CD4-positive, alpha-beta T cell treated with Interleukin-1 beta for 1 hour (primary cell): ENCODE data around the gene COX6A1.
A peak's percentile ranks its signal among the peaks of the same experiment; 100 is the strongest.
"Not testable (repeated sequence)": the region's sequence is repeated elsewhere in the genome, so short reads cannot be mapped to it uniquely, and the experiment has no call there.

ENCODE experiments used
- DNase-seq, 2 donors: peaks; one replicate each; pipeline ENCODE4 v3.0.0-alpha.2; 2020 to 2022

The COX6A1 gene

GRCh38 chr12:120428597-120429229 is 9.2 kb upstream of the COX6A1 start:
- DNase-seq, result no peak

GRCh38 chr12:120429368-120429767 is 8.5 kb upstream of the COX6A1 start:
- no peak for DNase-seq

GRCh38 chr12:120432772-120433525 is 5.0 kb upstream of the COX6A1 start:
- DNase-seq, result no peak

- DNase-seq, result no peak
Measured at GRCh38 chr12:120438495-120439198, 734 bp downstream of the COX6A1 start.

- DNase-seq, result peak; percentile 82 to 83
Measured at GRCh38 chr12:120439646-120440247, 1.8 kb downstream of the COX6A1 start.

- DNase-seq, result no peak
Measured at GRCh38 chr12:120444676-120445075, 6.8 kb downstream of the COX6A1 start.

- peak; percentile 87 to 90 for DNase-seq
Measured at GRCh38 chr12:120445911-120446843, 8.3 kb downstream of the COX6A1 start, which contains the start of the genes GATC and TRIAP1. Gene GATC (plus strand): TSS chr12:120446444. CDS start chr12:120446481, 37 bp downstream. Gene TRIAP1 (minus strand): TSS chr12:120446384. CDS start chr12:120446372, 12 bp downstream.

DNA sequence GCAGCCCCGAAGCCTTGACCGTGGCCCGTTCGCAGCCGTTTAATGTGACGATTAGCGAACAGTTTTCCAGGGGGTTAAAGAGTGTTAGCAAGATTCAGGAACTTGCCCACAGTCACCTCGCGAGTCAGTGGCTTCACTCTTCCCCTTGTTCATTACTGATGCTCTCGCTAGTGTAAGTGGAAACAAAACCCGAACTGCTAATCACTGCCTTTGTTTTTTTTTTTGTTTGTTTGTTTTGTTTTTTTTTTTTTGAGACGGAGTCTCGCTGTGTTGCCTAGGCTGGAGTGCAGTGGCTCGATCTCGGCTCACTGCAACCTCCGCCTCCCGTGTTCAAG is 8.9 kb downstream of the COX6A1 start:
- DNase-seq, result not testable (repeated sequence)

DNA sequence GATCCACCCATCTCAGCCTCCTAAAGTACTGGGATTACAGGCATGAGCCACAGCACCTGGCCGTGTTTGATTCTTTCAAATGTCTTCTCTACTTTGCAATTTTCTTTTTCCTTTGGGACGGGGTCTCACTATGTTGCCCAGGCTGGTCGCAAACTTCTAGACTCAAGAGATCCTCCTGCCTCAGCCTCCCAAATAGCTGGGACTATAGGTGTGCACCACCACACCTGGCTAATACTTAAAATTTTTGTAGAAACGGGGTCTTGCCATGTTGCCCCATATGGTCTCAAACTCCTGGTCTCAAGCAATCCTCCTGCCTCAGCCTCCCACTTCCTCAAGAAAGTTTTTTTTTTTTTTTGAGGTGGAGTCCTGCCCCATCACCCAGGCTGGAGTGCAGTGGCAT is 10.1 kb downstream of the COX6A1 start:
- no peak for DNase-seq

DNA sequence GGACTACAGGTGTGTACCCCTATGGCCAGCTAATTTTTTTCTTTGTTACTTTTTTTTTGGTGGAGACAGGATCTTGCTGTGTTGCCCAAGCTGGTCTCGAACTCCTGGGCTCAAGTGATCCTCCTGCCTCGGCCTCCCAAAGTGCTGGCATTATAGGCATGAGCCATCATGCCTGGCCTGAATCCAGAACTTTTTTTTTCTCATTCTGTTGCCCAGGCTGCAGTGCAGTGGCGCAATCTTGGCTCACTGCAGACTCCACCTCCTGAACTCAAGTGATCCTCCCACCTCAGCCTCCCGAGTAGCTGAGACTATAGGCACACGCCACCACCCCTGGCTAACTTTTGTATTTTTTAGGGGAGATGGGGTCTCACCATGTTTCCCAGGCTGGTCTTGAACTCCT is 14.6 kb downstream of the COX6A1 start:
- DNase-seq, result not testable (repeated sequence)

DNA sequence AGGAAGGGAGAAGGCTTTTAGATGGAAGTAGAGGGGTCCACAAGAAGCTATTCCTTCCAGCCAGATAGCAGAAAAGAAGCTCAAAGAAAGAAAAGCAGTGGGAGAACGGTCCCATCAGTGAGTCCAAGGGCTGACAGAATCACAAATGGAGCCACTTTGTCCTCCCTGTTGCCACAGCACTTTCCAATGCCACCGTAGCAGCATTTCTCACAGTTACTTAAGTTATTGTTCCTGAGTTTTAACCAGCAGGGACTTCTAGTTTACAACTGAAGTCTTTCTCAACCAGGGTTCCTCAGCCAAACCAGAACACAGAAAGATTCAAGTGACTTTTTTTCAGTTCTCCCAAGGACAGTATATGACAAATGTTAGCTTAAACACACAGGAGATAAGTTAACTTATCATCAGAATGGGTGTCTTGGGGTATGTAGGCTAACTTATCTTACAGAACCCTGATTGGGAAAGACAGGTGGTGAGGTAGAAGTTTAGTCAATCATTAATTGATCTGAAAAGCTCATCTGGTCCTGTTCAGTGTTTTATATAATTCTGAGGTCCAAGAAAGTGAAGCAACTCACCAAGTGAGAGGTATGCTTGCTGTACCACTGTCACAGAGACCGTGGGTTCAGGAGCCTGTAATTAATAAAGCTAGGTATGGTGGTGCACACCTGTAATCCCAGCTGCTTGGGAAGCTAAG is 15.3 kb downstream of the COX6A1 start:
- no peak for DNase-seq

DNA sequence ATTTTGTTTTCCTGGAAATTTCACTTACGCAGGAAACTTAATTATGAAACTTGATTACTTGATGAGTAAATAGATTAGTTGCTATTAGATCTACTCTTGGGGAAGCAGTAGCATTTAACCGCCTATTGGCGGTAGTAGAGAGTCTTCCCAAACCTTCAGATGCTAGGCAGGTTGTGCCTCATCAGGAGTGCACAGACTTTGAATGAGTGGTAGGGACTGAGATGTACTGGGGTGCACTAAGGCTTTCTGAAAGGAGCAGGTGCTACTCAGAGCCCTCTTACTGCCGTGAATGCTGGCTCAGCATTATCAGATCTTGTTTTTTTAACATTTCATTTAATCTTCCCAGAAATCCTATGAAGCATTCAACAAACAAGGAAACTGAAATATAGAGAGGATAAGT is 16.1 kb downstream of the COX6A1 start:
- DNase-seq, result peak; percentile 23 to 56

GRCh38 chr12:120455302-120455701 is 17.4 kb downstream of the COX6A1 start:
- no peak for DNase-seq

DNA sequence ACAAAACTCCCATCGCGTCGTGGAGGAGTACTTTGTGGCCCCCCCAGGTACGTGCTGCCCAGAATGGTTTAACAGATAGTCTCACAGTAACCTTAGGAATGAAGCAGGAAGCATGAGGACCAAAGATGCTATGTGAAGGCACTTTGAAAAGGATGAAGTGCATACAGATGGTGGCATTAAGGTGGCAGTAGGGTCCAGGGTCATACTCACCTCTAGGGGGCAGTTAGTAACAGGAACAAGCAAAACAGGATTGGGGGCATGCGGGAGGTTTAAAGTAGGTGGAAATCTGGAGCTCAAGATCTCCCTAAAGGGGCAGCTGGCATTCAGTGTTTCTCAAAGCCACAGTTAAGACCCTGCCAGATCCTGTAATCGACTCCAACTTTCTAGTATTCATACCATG is 19.2 kb downstream of the COX6A1 start:
- peak in 1 of 2 donors; percentile 20 for DNase-seq

GRCh38 chr12:120460157-120460556 is 22.2 kb downstream of the COX6A1 start:
- DNase-seq, result no peak

GRCh38 chr12:120462099-120462640 is 24.3 kb downstream of the COX6A1 start:
- DNase-seq, result no peak

DNA sequence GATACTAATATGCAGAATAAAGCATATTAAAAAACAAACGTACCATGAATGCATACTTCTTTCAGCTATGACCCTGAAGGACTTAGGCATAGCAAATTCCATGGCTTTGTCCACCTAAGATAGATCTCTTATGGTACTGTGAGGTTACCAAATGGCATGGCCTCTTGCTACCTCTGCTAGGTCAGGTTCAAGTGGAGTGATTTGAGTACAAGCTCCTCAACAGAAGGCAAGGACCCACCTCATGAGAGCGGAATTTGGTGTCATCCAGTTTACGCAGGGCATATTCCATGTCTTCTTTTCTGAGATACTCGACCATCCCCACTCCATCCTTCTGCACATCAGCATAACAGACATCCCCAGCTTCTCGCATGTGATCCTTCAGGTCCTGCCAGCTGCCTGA is 25.8 kb downstream of the COX6A1 start:
- no peak for DNase-seq

DNA sequence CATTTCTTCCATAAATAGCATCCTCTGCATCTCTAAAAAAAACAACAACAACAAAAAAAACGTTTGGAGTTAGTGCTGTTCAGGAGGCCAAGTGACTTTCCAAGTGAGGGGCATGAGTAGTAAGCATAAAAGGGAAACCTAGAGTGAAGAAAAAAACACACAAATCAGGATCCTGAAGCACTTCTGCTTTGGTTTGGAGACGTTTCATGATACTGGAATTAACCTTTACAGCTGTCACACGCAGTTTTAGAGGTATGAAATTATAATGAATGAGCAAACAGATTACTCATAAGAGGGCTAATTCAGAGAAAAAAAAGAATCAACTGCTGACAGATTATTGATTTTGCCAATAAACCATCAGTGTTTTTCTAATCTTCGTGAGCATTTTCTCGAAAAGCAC is 27.8 kb downstream of the COX6A1 start:
- DNase-seq, result no peak

DNA sequence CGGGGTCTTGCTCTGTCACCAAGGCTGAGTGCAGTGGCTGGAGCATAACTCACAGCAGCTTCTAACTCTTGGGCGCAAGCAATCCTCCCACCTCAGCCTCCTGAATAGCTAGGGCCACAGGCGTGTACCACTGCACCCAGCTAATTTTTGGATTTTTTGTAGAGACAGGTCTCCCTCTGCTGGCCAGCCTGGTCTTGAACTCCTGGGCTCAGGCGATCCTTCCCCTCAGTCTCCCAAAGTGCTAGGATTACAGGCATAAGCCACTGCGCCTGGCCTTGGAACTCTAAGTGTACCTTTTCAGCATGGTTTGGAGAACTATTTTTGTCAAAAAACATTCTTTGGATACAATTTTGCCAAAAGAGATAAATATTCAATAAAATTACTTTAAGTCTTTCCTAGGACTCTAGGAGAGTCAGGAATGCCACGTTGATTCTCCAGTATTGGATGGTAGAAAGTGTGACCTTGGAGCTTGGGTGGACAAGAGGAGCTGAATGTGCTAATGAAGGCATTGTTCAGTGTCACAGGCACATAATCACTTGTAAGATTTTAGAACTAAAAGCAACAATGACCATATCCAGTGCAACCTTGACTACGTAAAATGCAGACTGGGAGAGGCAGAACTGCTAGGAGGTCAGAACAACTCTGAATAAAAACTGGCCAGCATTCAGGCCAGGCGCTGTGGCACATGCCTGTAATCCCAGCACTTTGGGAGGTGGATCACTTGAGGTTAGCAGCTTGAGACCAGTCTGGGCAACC is 28.8 kb downstream of the COX6A1 start:
- peak; percentile 55 to 63 for DNase-seq

GRCh38 chr12:120467439-120467838 is 29.5 kb downstream of the COX6A1 start:
- no peak for DNase-seq
